22Rv1 (cell line): ENCODE measurements around the gene SBNO2.

Source experiments
- CTCF ChIP-seq: fragments of 450-650 bp; IDR thresholded peaks from 2 replicates; pipeline ENCODE4 v1.5.1; 2017; ENCODE audit warnings: mild to moderate bottlenecking
- ZFX ChIP-seq: fragments of 450-650 bp; IDR thresholded peaks from 2 replicates; pipeline ENCODE4 v1.6.1; 2017; ENCODE audit warnings: antibody characterized with exemption, borderline replicate concordance

GRCh38 chr19:1089126-1089771 is 84.8 kb downstream of the SBNO2 start:
- TF ChIP-seq CTCF (no peak), ZFX (no peak)
